GM12878 (cell line): ENCODE results near the gene LNX2. TPM values are rescaled to one million over a fixed set of nuclear protein-coding genes. Genes with fewer than 3 reads are reported as not detected.

Source experiments
- CTCF ChIP-seq, 3 experiments: IDR thresholded peaks in 2 of 3; conservative IDR thresholded peaks in 1 of 3; 2 replicates each; pipeline ENCODE4 v1.5.1; 2011; ENCODE audit warnings: low read depth in 3 of 3, low read length in 3 of 3, mild to moderate bottlenecking in 3 of 3, control low read depth in 2 of 3, moderate library complexity in 2 of 3, inconsistent platforms in 1 of 3, mixed read lengths in 1 of 3; ENCODE audit not compliant: control insufficient read depth in 2 of 3, insufficient read depth in 1 of 3; ENCODE audit errors: extremely low read depth in 1 of 3
- GATAD2B ChIP-seq: fragments of 450-650 bp; conservative IDR thresholded peaks from 2 replicates; pipeline ENCODE4 v1.6.1; 2017; ENCODE audit warnings: low read depth, mild to moderate bottlenecking, moderate library complexity
- RB1 ChIP-seq: fragments of 450-650 bp; formaldehyde crosslinking; IDR thresholded peaks from 2 replicates; pipeline ENCODE4 v1.6.1; 2017; ENCODE audit warnings: mild to moderate bottlenecking, borderline replicate concordance
- RBBP5 ChIP-seq: fragments of 200-600 bp; sonication (generic); conservative IDR thresholded peaks from 2 replicates; pipeline ENCODE4 v1.6.1; 2016
- SMARCA5 ChIP-seq: fragments of 450-650 bp; IDR thresholded peaks from 2 replicates; pipeline ENCODE4 v1.6.1; 2017; ENCODE audit warnings: mild to moderate bottlenecking
- STAT1 ChIP-seq: fragments of 450-650 bp; conservative IDR thresholded peaks from 2 replicates; pipeline ENCODE4 v1.6.1; 2014; ENCODE audit warnings: antibody characterized with exemption, mild to moderate bottlenecking
- polyA plus RNA-seq, 11 experiments: library from polyadenylated mRNA; depleted of rRNA in 4 of 11; unstranded in 6 of 11; stranded (reverse) in 5 of 11; fragments of >200 nt; fragmentation: Nextera tagmentation in 4 of 11; fragmentation: Illumina TruSeq in 1 of 11; extraction: Ambion mirVana in 4 of 11; extraction: Trizol in 1 of 11; gene quantifications; 1 replicate in 1 of 11; 2 replicates in 10 of 11; pipeline versions ENCODE4 v1.2.1 to v1.2.3, GENCODE V29; 2011 to 2016; ENCODE audit warnings: inconsistent platforms in 2 of 11, missing spikeins in 2 of 11, low read depth in 1 of 11
- total RNA-seq, 4 experiments: library from RNA; depleted of rRNA in 3 of 4; stranded (reverse); fragments of >200 nt in 3 of 4; fragmentation: Illumina TruSeq in 1 of 4; extraction: Trizol in 1 of 4; gene quantifications; 2 replicates each; pipeline versions ENCODE4 v1.2.1 to v1.2.3, GENCODE V29; 2013 to 2021
- TF ChIP-seq, protein P1 (sequence below): fragments of 450-650 bp; conservative IDR thresholded peaks from 2 replicates; pipeline ENCODE4 v1.6.1; 2017; ENCODE audit warnings: mild to moderate bottlenecking, moderate library complexity

Gene LNX2
- total and polyA plus RNA-seq, 10 of the 15 experiments (the other 5 are each of a cell fraction or from before 2014, with no cell fraction given), result 1.3 to 7.7 (median 4.4) TPM

DNA sequence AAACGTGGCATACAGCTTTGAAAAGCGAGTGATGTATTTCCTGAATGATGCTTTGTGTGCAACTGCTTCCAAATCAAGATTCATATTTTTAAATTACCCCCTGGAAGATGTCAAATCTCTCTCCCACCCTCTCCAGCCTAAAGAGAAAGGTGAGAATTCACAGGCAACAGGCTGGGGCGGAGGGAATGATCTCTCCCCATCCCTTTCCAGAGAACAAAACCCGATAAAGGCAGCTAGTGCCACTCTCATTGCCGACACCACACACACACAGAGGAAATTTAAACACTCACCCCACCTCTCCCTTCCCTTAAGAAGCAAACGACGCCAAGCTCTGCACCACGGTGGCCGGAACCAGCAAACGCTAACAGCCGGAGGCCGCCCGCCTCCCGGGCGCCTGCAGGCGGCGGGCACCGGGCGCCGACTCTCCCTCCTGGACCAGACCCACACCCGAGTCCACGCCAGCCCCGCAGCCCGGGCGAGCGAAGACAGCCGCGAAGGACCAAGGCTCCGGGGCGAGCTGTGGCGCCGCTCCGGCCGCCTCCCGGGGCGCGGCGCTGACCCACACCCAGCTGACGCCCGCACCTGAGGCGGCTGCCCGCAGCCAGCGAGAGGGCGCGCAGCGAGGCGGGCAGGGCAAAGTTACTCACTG, 477 bp downstream of the LNX2 start (continued):
- TF ChIP-seq STAT1 (peak; percentile 80; the same call in 1 of the 2 replicates), CTCF (IDR thresholded peaks at IDR 0.05 in 2 of 3, conservative IDR thresholded peaks at IDR 0.05 in 1 of 3; ENCODE audit: control insufficient read depth in 2 of 3, extremely low read depth in 1 of 3, insufficient read depth in 1 of 3, low read depth in 3 of 3, low read length in 3 of 3) (peak in 1 of 3 experiments; percentile 15; a peak in 1 of 6 replicates), SMARCA5 (0 out of 2 replicates have a peak, but pooled peaks have one; percentile 82), GATAD2B (peak; percentile 84; the same call in 1 of the 2 replicates), RBBP5 (peak; percentile 58; the same call in 1 of the 2 replicates), RB1 (0 out of 2 replicates have a peak, but pooled peaks have one; percentile 85)
- TF ChIP-seq, protein P1, sequence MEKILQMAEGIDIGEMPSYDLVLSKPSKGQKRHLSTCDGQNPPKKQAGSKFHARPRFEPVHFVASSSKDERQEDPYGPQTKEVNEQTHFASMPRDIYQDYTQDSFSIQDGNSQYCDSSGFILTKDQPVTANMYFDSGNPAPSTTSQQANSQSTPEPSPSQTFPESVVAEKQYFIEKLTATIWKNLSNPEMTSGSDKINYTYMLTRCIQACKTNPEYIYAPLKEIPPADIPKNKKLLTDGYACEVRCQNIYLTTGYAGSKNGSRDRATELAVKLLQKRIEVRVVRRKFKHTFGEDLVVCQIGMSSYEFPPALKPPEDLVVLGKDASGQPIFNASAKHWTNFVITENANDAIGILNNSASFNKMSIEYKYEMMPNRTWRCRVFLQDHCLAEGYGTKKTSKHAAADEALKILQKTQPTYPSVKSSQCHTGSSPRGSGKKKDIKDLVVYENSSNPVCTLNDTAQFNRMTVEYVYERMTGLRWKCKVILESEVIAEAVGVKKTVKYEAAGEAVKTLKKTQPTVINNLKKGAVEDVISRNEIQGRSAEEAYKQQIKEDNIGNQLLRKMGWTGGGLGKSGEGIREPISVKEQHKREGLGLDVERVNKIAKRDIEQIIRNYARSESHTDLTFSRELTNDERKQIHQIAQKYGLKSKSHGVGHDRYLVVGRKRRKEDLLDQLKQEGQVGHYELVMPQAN, result peak; percentile 91
